ENCODE data around the gene CFAP52.
A peak's percentile ranks its signal among the peaks of the same experiment; 100 is the strongest.
"Not testable (repeated sequence)": the region's sequence is repeated elsewhere in the genome, so short reads cannot be mapped to it uniquely, and the experiment has no call there.

The CFAP52 gene

GRCh38 chr17:9598661-9599060 is 22.2 kb downstream of the CFAP52 start (continued):
- no peak for TF ChIP-seq ZBTB6 (tag by site-specific recombination; IDR thresholded peaks at IDR 0.05)
- TF ChIP-seq ZNF558 (tag by site-specific recombination; IDR thresholded peaks at IDR 0.05): no peak
- TF ChIP-seq SETDB1 (IDR thresholded peaks at IDR 0.05; ENCODE audit: insufficient read length, low read length): no peak
- TF ChIP-seq ZNF202 (tag by site-specific recombination; IDR thresholded peaks at IDR 0.05; ENCODE audit: borderline replicate concordance): no peak
- no peak for TF ChIP-seq ZNF707 (tag by site-specific recombination; IDR thresholded peaks at IDR 0.05)
- no peak for TF ChIP-seq ZNF114 (tag by site-specific recombination; IDR thresholded peaks at IDR 0.05)

- H3K4me1 ChIP-seq (ENCODE audit: control insufficient read depth, insufficient read depth, low read length); H3K9me3 ChIP-seq (ENCODE audit: control insufficient read depth, insufficient read depth, low read depth, low read length); H3K36me3 ChIP-seq (ENCODE audit: control insufficient read depth in 2 of 2, insufficient read depth in 1 of 2, low read length in 2 of 2); POLR2A ChIA-PET; H3K4me3 ChIP-seq (ENCODE audit: low read depth, low read length); H3K27ac ChIP-seq (ENCODE audit: extremely low read depth, low read depth, low read length): not testable (repeated sequence)
- CTCF ChIA-PET: interaction anchor here (1.5 kb wide), 1 partner anchor 50 kb away, joined by 5 read pairs; no protein-coding TSS in a partner anchor
- TF ChIP-seq ZNF629 (tag by site-specific recombination; IDR thresholded peaks at IDR 0.05) (peak; percentile 67), ZNF501 (tag by site-specific recombination; IDR thresholded peaks at IDR 0.05) (peak; percentile 55; the same call in 1 of the 2 replicates), RBAK (tag by site-specific recombination; IDR thresholded peaks at IDR 0.05) (0 out of 2 replicates have a peak, but pooled peaks have one; percentile 57), ZBTB21 (tag by site-specific recombination; IDR thresholded peaks at IDR 0.05) (peak; percentile 43; the same call in 1 of the 2 replicates), ZNF530 (tag by site-specific recombination; IDR thresholded peaks at IDR 0.05; ENCODE audit: low read depth) (0 out of 2 replicates have a peak, but pooled peaks have one; percentile 43), SP3 (tag by site-specific recombination; IDR thresholded peaks at IDR 0.05) (peak; percentile 23; the same call in 1 of the 2 replicates), ZNF404 (tag by site-specific recombination; IDR thresholded peaks at IDR 0.05) (peak; percentile 69; the same call in 1 of the 2 replicates), ZNF19 (tag by site-specific recombination; IDR thresholded peaks at IDR 0.05; ENCODE audit: low read depth) (0 out of 2 replicates have a peak, but pooled peaks have one; percentile 57), ZNF426 (tag by site-specific recombination; IDR thresholded peaks at IDR 0.05) (peak; percentile 96), ZNF433 (tag by site-specific recombination; IDR thresholded peaks at IDR 0.05; ENCODE audit: low read depth) (peak; percentile 77), GFI1B (tag by site-specific recombination; IDR thresholded peaks at IDR 0.05) (0 out of 2 replicates have a peak, but pooled peaks have one; percentile 26), ZNF155 (tag by site-specific recombination; IDR thresholded peaks at IDR 0.05) (0 out of 2 replicates have a peak, but pooled peaks have one; percentile 43), ZNF292 (tag by site-specific recombination; IDR thresholded peaks at IDR 0.05; ENCODE audit: borderline replicate concordance, low read depth) (peak; percentile 83; the same call in 1 of the 2 replicates), ZNF580 (tag by site-specific recombination; IDR thresholded peaks at IDR 0.05) (peak; percentile 65; the same call in 1 of the 2 replicates), ZNF341 (tag by site-specific recombination; IDR thresholded peaks at IDR 0.05; ENCODE audit: low read depth) (0 out of 2 replicates have a peak, but pooled peaks have one; percentile 29), ZNF664 (tag by site-specific recombination; IDR thresholded peaks at IDR 0.05) (peak; percentile 66; the same call in 1 of the 2 replicates), ZNF140 (tag by site-specific recombination; IDR thresholded peaks at IDR 0.05) (peak; percentile 90), ZNF394 (tag by site-specific recombination; IDR thresholded peaks at IDR 0.05; ENCODE audit: borderline replicate concordance) (peak; percentile 95), ZNF639 (tag by site-specific recombination; IDR thresholded peaks at IDR 0.05) (0 out of 2 replicates have a peak, but pooled peaks have one; percentile 43), ZNF18 (tag by site-specific recombination; IDR thresholded peaks at IDR 0.05) (peak; percentile 53; the same call in 1 of the 2 replicates), ZNF791 (tag by site-specific recombination; IDR thresholded peaks at IDR 0.05) (peak; percentile 66; the same call in 1 of the 2 replicates), ZBTB11 (tag by site-specific recombination; conservative IDR thresholded peaks at IDR 0.05; ENCODE audit: low read depth) (peak; percentile 85)
These were observed 28.1 kb downstream of the CFAP52 start for GRCh38 chr17:9604583-9604982.

All from HEK293 (cell line).